GM12874 (cell line): ENCODE data around the gene STRADA.

ENCODE experiments used
- CTCF ChIP-seq: IDR thresholded peaks from 2 replicates; pipeline ENCODE4 v1.5.1; 2011; ENCODE audit warnings: low read depth, mild to moderate bottlenecking, control low read depth, low read length, moderate library complexity; ENCODE audit not compliant: insufficient read depth

Gene STRADA

DNA sequence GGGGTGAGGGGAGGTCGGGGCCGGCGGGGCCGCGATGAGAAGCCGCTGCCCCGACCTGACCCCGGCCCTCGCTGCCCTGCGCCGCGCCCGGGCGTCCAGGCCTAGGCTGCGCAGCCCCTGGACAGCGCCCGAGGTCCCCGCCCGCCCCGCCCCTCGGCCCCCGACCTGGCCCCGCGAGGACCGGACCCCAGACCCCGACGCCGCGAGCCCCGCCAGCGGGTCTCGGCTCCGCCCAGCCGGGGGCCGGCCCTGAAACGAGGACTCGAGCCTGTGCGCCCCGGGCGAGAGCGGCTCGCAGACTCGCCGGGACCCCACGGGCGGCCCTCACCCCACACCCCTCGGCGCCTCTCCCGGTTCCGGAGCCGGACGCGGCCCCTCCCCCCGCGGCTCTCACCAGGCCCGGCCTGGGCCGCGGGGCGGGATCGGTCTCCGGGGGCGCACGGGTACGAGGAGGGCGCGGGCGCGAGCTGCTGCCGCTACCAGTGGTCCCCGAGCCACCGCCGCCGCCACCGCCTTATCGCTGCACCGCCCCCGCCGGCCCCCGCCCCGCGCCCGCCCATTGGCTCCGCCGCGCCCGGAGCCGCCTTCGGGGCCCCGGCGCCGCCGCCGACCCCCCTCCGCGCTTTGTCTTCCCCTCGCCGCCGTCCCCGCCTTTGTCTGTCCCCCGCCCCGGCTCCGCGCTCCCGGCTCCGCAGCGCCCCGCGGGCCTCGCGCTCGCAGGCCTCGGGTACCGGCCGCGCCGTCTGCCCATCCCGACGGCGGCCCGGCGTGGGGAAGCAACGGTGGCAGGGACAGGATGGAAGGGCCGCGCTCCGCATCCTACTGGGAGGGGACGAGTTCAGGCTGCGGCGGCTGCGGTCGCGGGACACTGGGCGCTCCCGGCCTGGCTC lies 41.7 kb downstream of the STRADA start, which contains the start of gene LIMD2:
TSS of gene LIMD2 (minus strand) at position 488 of the 890 bp plus-strand sequence. CDS start 827 bp downstream, outside the sequence.
- TF ChIP-seq CTCF, result no peak

GRCh38 chr17:63698886-63699637 lies 42.5 kb downstream of the STRADA start:
- TF ChIP-seq CTCF, result no peak

GRCh38 chr17:63698381-63698885 lies 43.2 kb downstream of the STRADA start:
- no peak for TF ChIP-seq CTCF

- TF ChIP-seq CTCF, result peak; percentile 78
Measured at GRCh38 chr17:63697341-63698286, 44.0 kb downstream of the STRADA start.

GRCh38 chr17:63696381-63696961 lies 45.1 kb downstream of the STRADA start:
- peak; percentile 55; the same call in 1 of the 2 replicates for TF ChIP-seq CTCF

- TF ChIP-seq CTCF, result no peak
Measured at GRCh38 chr17:63695889-63696288, 45.7 kb downstream of the STRADA start.
